NCI-H345 treated with DMSO at 0.1 percent for 48 hours (cell line): Measurements from ENCODE around the gene ALDOB.

Experiments
- DNase-seq: peaks from one replicate; lab custom pipeline; 2025; ENCODE audit not compliant: unreplicated experiment; lab: John Stamatoyannopoulos, UW

ALDOB gene

GRCh38 chr9:101427957-101428655, 7.5 kb downstream of the ALDOB start:
- DNase-seq, result no peak

- DNase-seq, result no peak
Measured at GRCh38 chr9:101427358-101427757, 8.2 kb downstream of the ALDOB start.

GRCh38 chr9:101421653-101422065, 13.9 kb downstream of the ALDOB start:
- DNase-seq, result no peak

GRCh38 chr9:101419863-101420262, 15.7 kb downstream of the ALDOB start:
- no peak for DNase-seq

GRCh38 chr9:101418518-101419430, 16.8 kb downstream of the ALDOB start:
- no peak for DNase-seq

- no peak for DNase-seq
Measured at GRCh38 chr9:101417977-101418376, 17.6 kb downstream of the ALDOB start.

- no peak for DNase-seq
Measured at GRCh38 chr9:101417389-101417788, 18.2 kb downstream of the ALDOB start.

- no peak for DNase-seq
Measured at GRCh38 chr9:101415578-101415977, 20.0 kb downstream of the ALDOB start.

GRCh38 chr9:101414839-101415238, 20.7 kb downstream of the ALDOB start:
- no peak for DNase-seq

- no peak for DNase-seq
Measured at GRCh38 chr9:101409079-101409477, 26.5 kb downstream of the ALDOB start.

GRCh38 chr9:101408374-101409078, 27.0 kb downstream of the ALDOB start:
- DNase-seq, result no peak

- no peak for DNase-seq
Measured at GRCh38 chr9:101403516-101404285, 31.9 kb downstream of the ALDOB start.

- DNase-seq, result no peak
Measured at GRCh38 chr9:101400120-101400519, 35.5 kb downstream of the ALDOB start.

- no peak for DNase-seq
Measured at GRCh38 chr9:101399643-101399970, 36.0 kb downstream of the ALDOB start.

- DNase-seq, result no peak
Measured at GRCh38 chr9:101398930-101399642, 36.5 kb downstream of the ALDOB start.

- peak; percentile 99 for DNase-seq
Measured at GRCh38 chr9:101398068-101398929, 37.3 kb downstream of the ALDOB start, which contains the start of the genes MRPL50 and ZNF189. MRPL50 (minus strand) TSS chr9:101398618; CDS start chr9:101398592, 26 bp downstream. ZNF189 (plus strand) TSS chr9:101398851; CDS start chr9:101399157, 306 bp downstream.

GRCh38 chr9:101397746-101398067, 37.9 kb downstream of the ALDOB start:
- no peak for DNase-seq

GRCh38 chr9:101394687-101395086, 40.9 kb downstream of the ALDOB start:
- DNase-seq, result no peak

GRCh38 chr9:101393135-101393534, 42.4 kb downstream of the ALDOB start:
- no peak for DNase-seq
